Upper lobe of right lung (tissue), 1 donor: ENCODE measurements around the gene OCRL. TPM values are rescaled to one million over a fixed set of nuclear protein-coding genes. Genes with fewer than 3 reads are reported as not detected.
"Not testable (repeated sequence)": the region's sequence is repeated elsewhere in the genome, so short reads cannot be mapped to it uniquely, and the experiment has no call there.

Experiments used
- ATAC-seq: fragments of 200-7000 bp; cut with Tn5 transposase; one replicate; pipeline ENCODE4 v1.9.1; 2020; ENCODE audit warnings: mild to moderate bottlenecking, moderate library complexity
- DNase-seq: peaks from one replicate; pipeline ENCODE4 v3.0.0-alpha.2; 2020
- H3K27ac ChIP-seq: fragments of 200-600 bp; one replicate; pipeline ENCODE4 v1.8.0; 2022
- H3K27me3 ChIP-seq: fragments of 200-600 bp; one replicate; pipeline ENCODE4 v1.8.0; 2022; ENCODE audit warnings: mild to moderate bottlenecking
- H3K36me3 ChIP-seq: fragments of 200-600 bp; one replicate; pipeline ENCODE4 v1.8.0; 2022
- H3K4me1 ChIP-seq: fragments of 200-600 bp; one replicate; pipeline ENCODE4 v1.8.0; 2022
- H3K4me3 ChIP-seq: fragments of 200-600 bp; one replicate; pipeline ENCODE4 v1.8.0; 2022; ENCODE audit warnings: mild to moderate bottlenecking
- H3K9me3 ChIP-seq: fragments of 200-600 bp; one replicate; pipeline ENCODE4 v1.8.0; 2022
- CTCF ChIP-seq: fragments of 200-600 bp; IDR thresholded peaks from one replicate; pipeline ENCODE4 v1.8.0; 2022; ENCODE audit warnings: antibody characterized with exemption
- intact Hi-C: fragments of 100-400 bp; cut with DNase I; formaldehyde crosslinking; loops from one replicate; pipeline ENCODE4 v1.11.0; 2022
- total RNA-seq: library from RNA; stranded (reverse); fragmentation: NEBNext Ultra II Directional; extraction: Animal tissue kit (Norgen Biotek cat#: 25700); gene quantifications from one replicate; pipeline ENCODE4 v1.2.1, GENCODE V29; 2021
- donor health status: DM: no; HTN: yes; CAD: no; lungs with severe emphysema.

OCRL gene
- total RNA-seq, 1 donor from 2014 or later, result 20.5 TPM

GRCh38 chrX:129568349-129568748 lies 28.3 kb downstream of the OCRL start:
- Histone ChIP-seq H3K9me3 (no peaks in the 10 kb centered on the region), H3K36me3 (peaks cover 8% of the 10 kb centered on the region), H3K27me3 (no peaks in the 10 kb centered on the region), H3K4me1 (no peaks in the 10 kb centered on the region), H3K4me3 (no peak overlapping the region), H3K27ac (no peak overlapping the region)
- ATAC-seq, result no peak
- intact Hi-C loops, result no loop called here
- DNase-seq, result no peak
- no peak for TF ChIP-seq CTCF

GRCh38 chrX:129572422-129572821 lies 32.4 kb downstream of the OCRL start:
- Histone ChIP-seq H3K27ac (no peak overlapping the region), H3K4me3 (no peak overlapping the region), H3K4me1 (no peaks in the 10 kb centered on the region), H3K27me3 (no peaks in the 10 kb centered on the region), H3K9me3 (no peaks in the 10 kb centered on the region), H3K36me3 (peaks cover 32% of the 10 kb centered on the region)
- ATAC-seq, result no peak
- no peak for TF ChIP-seq CTCF
- no peak for DNase-seq
- intact Hi-C loops, result no loop called here

- H3K9me3 ChIP-seq, intact Hi-C loops, ATAC-seq, H3K27ac ChIP-seq, H3K4me3 ChIP-seq, DNase-seq, H3K27me3 ChIP-seq, H3K4me1 ChIP-seq: not testable (repeated sequence)
- peaks cover 33% of the 10 kb centered on the region for H3K36me3 ChIP-seq
These were observed 33.6 kb downstream of the OCRL start for GRCh38 chrX:129573652-129574051.

- ATAC-seq (no peak), DNase-seq (no peak)
- no peak overlapping the region for H3K4me3 ChIP-seq
- no peaks in the 10 kb centered on the region for H3K9me3 ChIP-seq
- peaks cover 30% of the 10 kb centered on the region for H3K36me3 ChIP-seq
- no peak for TF ChIP-seq CTCF
- intact Hi-C loops, result no loop called here
- no peak overlapping the region for H3K27ac ChIP-seq
- no peaks in the 10 kb centered on the region for H3K4me1 ChIP-seq
- no peaks in the 10 kb centered on the region for H3K27me3 ChIP-seq
These were observed 34.2 kb downstream of the OCRL start for GRCh38 chrX:129574214-129574613.

GRCh38 chrX:129576539-129576938 lies 36.5 kb downstream of the OCRL start:
- TF ChIP-seq CTCF, result no peak
- ATAC-seq (no peak), DNase-seq (no peak)
- intact Hi-C loops, result no loop called here
- H3K4me3 ChIP-seq, result no peak overlapping the region
- no peaks in the 10 kb centered on the region for H3K4me1 ChIP-seq
- H3K27me3 ChIP-seq, result no peaks in the 10 kb centered on the region
- peaks cover 30% of the 10 kb centered on the region for H3K36me3 ChIP-seq
- no peak overlapping the region for H3K27ac ChIP-seq
- no peaks in the 10 kb centered on the region for H3K9me3 ChIP-seq

- no peak overlapping the region for H3K27ac ChIP-seq
- H3K4me3 ChIP-seq, result no peak overlapping the region
- H3K4me1 ChIP-seq, result no peaks in the 10 kb centered on the region
- ATAC-seq (no peak), DNase-seq (no peak)
- no peaks in the 10 kb centered on the region for H3K27me3 ChIP-seq
- H3K9me3 ChIP-seq, result no peaks in the 10 kb centered on the region
- H3K36me3 ChIP-seq, result peaks cover 30% of the 10 kb centered on the region
- no peak for TF ChIP-seq CTCF
- intact Hi-C loops, result no loop called here
These were observed 37.4 kb downstream of the OCRL start for GRCh38 chrX:129577473-129577872.
